Measurements from ENCODE around the gene UBASH3B. TPM values are rescaled to one million over a fixed set of nuclear protein-coding genes. Genes with fewer than 3 reads are reported as not detected.
A peak's percentile ranks its signal among the peaks of the same experiment; 100 is the strongest.

Gene UBASH3B
- total RNA-seq, 1 donor from 2014 or later = 32.3 TPM

- DNase-seq (ENCODE audit: low read depth, low spot score) = no peak
Measured at GRCh38 chr11:122706291-122707088, 51.0 kb downstream of the UBASH3B start.

GRCh38 chr11:122707111-122707510 lies 51.6 kb downstream of the UBASH3B start:
- no peak for DNase-seq (ENCODE audit: low read depth, low spot score)

- no peak for DNase-seq (ENCODE audit: low read depth, low spot score)
Measured at GRCh38 chr11:122707901-122708300, 52.4 kb downstream of the UBASH3B start.

- DNase-seq (ENCODE audit: low read depth, low spot score) = no peak
Measured at GRCh38 chr11:122709039-122709760, 53.7 kb downstream of the UBASH3B start.

- no peak for DNase-seq (ENCODE audit: low read depth, low spot score)
Measured at GRCh38 chr11:122711362-122711761, 55.8 kb downstream of the UBASH3B start.

- peak; percentile 92 for DNase-seq (ENCODE audit: low read depth, low spot score)
Measured at GRCh38 chr11:122711831-122712381, 56.4 kb downstream of the UBASH3B start.

GRCh38 chr11:122714004-122714403 lies 58.5 kb downstream of the UBASH3B start:
- DNase-seq (ENCODE audit: low read depth, low spot score) = no peak

- no peak for DNase-seq (ENCODE audit: low read depth, low spot score)
Measured at GRCh38 chr11:122714484-122714883, 59.0 kb downstream of the UBASH3B start.

GRCh38 chr11:122715548-122716440 lies 60.3 kb downstream of the UBASH3B start:
- DNase-seq (ENCODE audit: low read depth, low spot score) = no peak

- no peak for DNase-seq (ENCODE audit: low read depth, low spot score)
Measured at GRCh38 chr11:122717264-122717867, 61.8 kb downstream of the UBASH3B start.

GRCh38 chr11:122720107-122720881 lies 64.8 kb downstream of the UBASH3B start:
- no peak for DNase-seq (ENCODE audit: low read depth, low spot score)

GRCh38 chr11:122721201-122721963 lies 65.9 kb downstream of the UBASH3B start:
- DNase-seq (ENCODE audit: low read depth, low spot score) = no peak

GRCh38 chr11:122721964-122722266 lies 66.4 kb downstream of the UBASH3B start:
- DNase-seq (ENCODE audit: low read depth, low spot score) = no peak

- DNase-seq (ENCODE audit: low read depth, low spot score) = no peak
Measured at GRCh38 chr11:122723106-122723505, 67.6 kb downstream of the UBASH3B start.

- DNase-seq (ENCODE audit: low read depth, low spot score) = no peak
Measured at GRCh38 chr11:122723576-122723975, 68.1 kb downstream of the UBASH3B start.

GRCh38 chr11:122724520-122724919 lies 69.0 kb downstream of the UBASH3B start:
- peak; percentile 45 for DNase-seq (ENCODE audit: low read depth, low spot score)

GRCh38 chr11:122726028-122726427 lies 70.5 kb downstream of the UBASH3B start:
- no peak for DNase-seq (ENCODE audit: low read depth, low spot score)

- no peak for DNase-seq (ENCODE audit: low read depth, low spot score)
Measured at GRCh38 chr11:122727101-122727929, 71.8 kb downstream of the UBASH3B start.

- DNase-seq (ENCODE audit: low read depth, low spot score) = no peak
Measured at GRCh38 chr11:122728561-122728960, 73.0 kb downstream of the UBASH3B start.

Measured in pulmonary artery endothelial cell (primary cell).